BLaER1 treated with 17β-estradiol and CSF1 and Interleukin-3, amounts not matched to agents 10 nM and 100 nM (cell line): ENCODE data around the gene PROC.
A peak's percentile ranks its signal among the peaks of the same experiment; 100 is the strongest.

Source experiments
- H3K27ac ChIP-seq, 11 experiments: shearing (Covaris generic); formaldehyde crosslinking; 2 replicates each; pipeline ENCODE4 v1.8.1; 2022
- H3K27me3 ChIP-seq, 11 experiments: shearing (Covaris generic); formaldehyde crosslinking; 2 replicates each; pipeline ENCODE4 v1.8.1; 2022
- H3K36me3 ChIP-seq, 11 experiments: shearing (Covaris generic); formaldehyde crosslinking; 2 replicates each; pipeline ENCODE4 v1.8.1; 2022
- H3K4me1 ChIP-seq, 10 experiments: shearing (Covaris generic); formaldehyde crosslinking; 2 replicates each; pipeline ENCODE4 v1.8.1; 2022
- H3K4me2 ChIP-seq, 11 experiments: shearing (Covaris generic); formaldehyde crosslinking; 2 replicates each; pipeline ENCODE4 v1.8.1; 2022
- H3K4me3 ChIP-seq, 10 experiments: shearing (Covaris generic); formaldehyde crosslinking; 2 replicates each; pipeline ENCODE4 v1.8.1; 2022
- H3K9ac ChIP-seq, 11 experiments: shearing (Covaris generic); formaldehyde crosslinking; 2 replicates each; pipeline ENCODE4 v1.8.1; 2022
- H3K9me3 ChIP-seq, 11 experiments: shearing (Covaris generic); formaldehyde crosslinking; replicated peaks in 1 of 11; 2 replicates each; pipeline ENCODE4 v1.8.1; 2022
- H4K20me1 ChIP-seq, 11 experiments: shearing (Covaris generic); formaldehyde crosslinking; 2 replicates each; pipeline ENCODE4 v1.8.1; 2022
- Cebpa-rat ChIP-seq, 11 experiments: shearing (Covaris generic); IDR thresholded peaks; 2 replicates each; pipeline ENCODE4 v1.8.1; 2022

Gene PROC

DNA sequence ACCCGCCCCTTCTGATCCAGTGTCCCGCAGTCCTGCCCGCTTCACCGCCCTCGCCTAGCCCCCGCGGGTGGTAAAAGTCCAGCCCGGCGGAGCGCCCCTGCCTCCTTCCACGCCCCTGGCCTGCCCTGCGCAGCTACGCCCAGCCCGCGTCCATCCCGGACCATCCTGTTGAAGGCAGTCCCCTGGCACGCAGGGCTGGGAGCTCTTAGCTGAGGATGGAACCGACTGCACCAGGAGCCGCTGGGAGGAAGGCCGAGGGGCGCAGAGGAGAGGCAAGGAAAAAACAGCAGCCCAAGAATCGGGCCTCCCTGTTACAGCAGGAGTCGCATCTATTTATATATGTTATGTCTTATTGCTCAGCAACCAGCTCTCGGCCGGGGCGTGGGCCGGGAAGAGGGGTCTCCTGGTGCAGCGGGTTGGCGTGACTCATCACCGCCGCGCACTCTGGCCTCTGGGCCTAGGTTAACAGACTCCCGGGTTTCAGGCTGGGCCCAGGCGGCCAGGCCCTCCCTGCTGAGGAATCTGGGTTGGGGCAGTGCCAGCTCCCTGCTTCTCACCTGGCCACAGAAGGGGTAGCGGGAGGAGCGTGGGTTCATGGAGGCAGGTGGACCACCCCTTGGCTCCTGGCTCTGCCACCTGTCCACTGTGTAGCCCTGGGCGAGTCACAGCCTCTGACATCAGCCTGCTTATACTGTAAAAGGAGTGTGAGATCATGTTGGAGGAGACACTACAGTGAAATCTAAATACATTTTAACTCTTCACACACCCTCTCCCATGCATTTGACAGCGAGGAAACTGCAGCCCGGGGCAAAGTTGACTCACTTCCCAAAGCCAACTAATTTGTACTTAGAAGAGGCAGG lies 17.1 kb upstream of the PROC start:
- no peak for TF ChIP-seq Cebpa-rat (IDR thresholded peaks at IDR 0.05)
- H3K9me3 ChIP-seq: no peaks in the 10 kb centered on the region
- H3K36me3 ChIP-seq: no peaks in the 10 kb centered on the region
- no peak overlapping the region for H3K4me3 ChIP-seq
- peak overlapping the region in 4 of 11 experiments; percentile 26 to 57 (median 41); a peak in 4 of 22 replicates for H3K4me2 ChIP-seq
- no peaks in the 10 kb centered on the region for H3K27me3 ChIP-seq
- peaks cover 13 to 70% (median 40%) of the 10 kb centered on the region in 10 experiments for H3K4me1 ChIP-seq
- no peaks in the 10 kb centered on the region for H4K20me1 ChIP-seq
- no peak overlapping the region for H3K9ac ChIP-seq
- no peak overlapping the region for H3K27ac ChIP-seq

DNA sequence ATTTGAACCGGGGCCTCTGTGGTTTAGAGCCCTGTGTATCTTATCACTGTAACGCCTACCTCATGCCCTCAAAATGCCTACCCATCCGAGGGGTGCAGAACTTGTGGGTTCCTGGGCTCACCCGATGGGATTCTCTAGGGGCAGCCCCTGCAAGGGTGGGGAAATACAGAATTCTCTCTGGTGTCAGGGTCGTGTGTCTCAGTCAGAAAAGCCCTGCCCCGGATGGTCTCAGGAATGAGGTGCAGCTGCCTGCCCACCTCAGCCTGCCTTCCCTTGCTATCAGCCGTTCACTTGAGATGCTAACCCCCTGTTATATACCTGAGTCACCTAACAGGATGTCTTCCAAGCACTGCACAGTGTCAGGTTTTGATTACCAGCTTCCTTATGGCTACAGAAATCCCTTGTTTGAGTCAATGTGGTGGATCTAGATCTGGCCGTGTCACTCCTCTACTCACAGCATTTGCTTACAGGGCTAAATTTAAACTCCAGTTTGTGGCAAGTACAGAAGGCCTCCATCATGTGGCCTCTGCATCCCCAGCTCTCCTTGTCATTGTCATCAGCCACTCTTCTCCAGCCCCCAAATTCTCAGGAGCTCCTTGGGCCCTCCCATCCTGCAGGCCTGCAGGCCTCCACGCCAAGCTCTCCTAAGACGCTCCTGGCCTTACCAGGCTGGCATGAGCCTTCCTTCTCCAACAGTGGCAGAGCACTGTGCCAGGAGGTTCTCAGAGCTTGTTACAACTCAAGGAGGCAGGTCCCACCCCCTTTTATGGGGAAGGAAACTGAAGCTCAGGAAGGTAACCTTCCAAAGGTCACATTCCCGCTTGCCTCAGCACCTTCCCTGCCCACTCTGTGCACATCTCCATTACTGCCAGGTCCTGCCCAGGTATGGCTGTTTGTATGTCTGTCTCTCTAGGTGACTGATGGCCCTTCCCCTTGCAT lies 16.2 kb upstream of the PROC start:
- H3K27ac ChIP-seq: no peak overlapping the region
- H3K27me3 ChIP-seq: no peaks in the 10 kb centered on the region
- H4K20me1 ChIP-seq: no peaks in the 10 kb centered on the region
- H3K36me3 ChIP-seq: no peaks in the 10 kb centered on the region
- no peaks in the 10 kb centered on the region for H3K9me3 ChIP-seq
- H3K4me3 ChIP-seq: no peak overlapping the region
- TF ChIP-seq Cebpa-rat (IDR thresholded peaks at IDR 0.05): no peak
- peak overlapping the region in 5 of 11 experiments; percentile 26 to 57 (median 40); a peak in 8 of 22 replicates for H3K4me2 ChIP-seq
- H3K9ac ChIP-seq: no peak overlapping the region
- H3K4me1 ChIP-seq: peaks cover 13 to 78% (median 43%) of the 10 kb centered on the region in 10 experiments

DNA sequence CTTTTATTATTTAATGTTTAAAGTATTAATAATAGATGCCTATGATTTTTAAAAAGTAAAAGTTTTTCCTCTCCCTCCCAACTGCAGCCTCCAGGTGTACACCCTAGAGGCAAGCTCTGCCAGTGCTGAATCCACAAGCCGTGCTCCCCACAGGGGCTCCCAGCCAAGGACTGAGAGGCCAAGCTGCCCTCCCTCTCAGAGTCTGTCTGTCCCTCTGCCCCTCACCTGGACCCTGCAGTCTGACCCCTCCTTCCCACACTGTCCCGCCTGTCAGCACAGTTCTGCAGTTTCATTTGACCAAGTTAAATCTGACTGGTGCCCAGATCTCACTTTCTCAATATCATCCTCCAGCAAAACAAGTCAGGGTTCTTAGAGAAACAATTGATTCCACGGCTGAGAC lies 14.8 kb upstream of the PROC start:
- Histone ChIP-seq H4K20me1 (no peaks in the 10 kb centered on the region), H3K27ac (peak overlapping the region in 1 of 11 experiments; percentile 10; a peak in 1 of 22 replicates), H3K4me3 (no peak overlapping the region), H3K27me3 (no peaks in the 10 kb centered on the region), H3K9me3 (peaks cover 0 to 3% (median 0%) of the 10 kb centered on the region in 11 experiments; a peak in 2 of 22 replicates), H3K36me3 (no peaks in the 10 kb centered on the region), H3K9ac (no peak overlapping the region), H3K4me1 (peaks cover 24 to 78% (median 45%) of the 10 kb centered on the region in 10 experiments), H3K4me2 (peak overlapping the region in 3 of 11 experiments; percentile 5 to 84 (median 15); a peak in 4 of 22 replicates)
- TF ChIP-seq Cebpa-rat (IDR thresholded peaks at IDR 0.05): no peak

DNA sequence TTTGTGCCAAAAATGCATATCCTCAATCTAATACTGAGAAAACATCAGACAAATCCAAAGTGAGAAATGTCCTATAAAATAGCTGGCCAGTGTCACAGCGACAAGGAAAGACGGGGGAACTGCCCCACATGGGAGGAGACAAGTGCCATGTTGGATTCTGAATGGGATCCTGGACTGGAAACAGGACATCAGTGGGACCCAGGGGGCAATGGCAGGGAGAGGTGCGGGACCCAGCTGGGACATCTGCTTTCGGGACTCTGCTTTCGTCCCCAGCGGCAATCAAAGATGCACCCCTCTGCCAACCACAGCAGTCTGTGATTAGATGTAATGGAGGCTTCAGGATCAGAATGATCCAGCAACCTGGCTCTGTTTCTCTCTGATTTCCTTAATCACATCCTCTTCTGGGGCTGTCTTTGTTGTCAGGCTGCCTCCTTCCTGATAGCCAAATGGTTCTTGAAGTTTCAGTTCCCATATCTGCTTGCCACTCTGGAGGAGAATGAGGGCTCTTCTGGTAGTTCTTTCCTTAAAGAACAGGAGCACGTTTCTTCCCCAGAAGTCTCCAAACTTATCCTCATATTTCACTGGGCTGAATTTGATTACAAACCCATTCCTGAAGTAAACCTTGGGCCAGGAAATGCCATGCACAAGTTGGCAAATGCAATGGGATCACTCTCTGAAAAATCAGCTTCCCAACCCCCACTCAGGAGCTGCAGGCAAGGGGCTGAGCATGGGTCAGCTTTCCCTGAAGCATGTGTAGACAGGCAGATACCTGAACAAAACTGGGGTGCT lies 13.6 kb upstream of the PROC start:
- no peaks in the 10 kb centered on the region for H3K27me3 ChIP-seq
- H3K9me3 ChIP-seq: peaks cover 0 to 8% (median 0%) of the 10 kb centered on the region in 11 experiments; a peak in 2 of 22 replicates
- H3K9ac ChIP-seq: peak overlapping the region in 3 of 11 experiments; percentile 6 to 47 (median 8); a peak in 3 of 22 replicates
- no peak overlapping the region for H3K4me3 ChIP-seq
- peak overlapping the region; percentile 28 to 84 (median 68) for H3K4me2 ChIP-seq
- no peaks in the 10 kb centered on the region for H4K20me1 ChIP-seq
- peak overlapping the region in 7 of 11 experiments; percentile 34 to 81 (median 66); a peak in 14 of 22 replicates for H3K27ac ChIP-seq
- TF ChIP-seq Cebpa-rat (IDR thresholded peaks at IDR 0.05): no peak
- no peaks in the 10 kb centered on the region for H3K36me3 ChIP-seq
- peaks cover 26 to 80% (median 50%) of the 10 kb centered on the region in 10 experiments for H3K4me1 ChIP-seq

DNA sequence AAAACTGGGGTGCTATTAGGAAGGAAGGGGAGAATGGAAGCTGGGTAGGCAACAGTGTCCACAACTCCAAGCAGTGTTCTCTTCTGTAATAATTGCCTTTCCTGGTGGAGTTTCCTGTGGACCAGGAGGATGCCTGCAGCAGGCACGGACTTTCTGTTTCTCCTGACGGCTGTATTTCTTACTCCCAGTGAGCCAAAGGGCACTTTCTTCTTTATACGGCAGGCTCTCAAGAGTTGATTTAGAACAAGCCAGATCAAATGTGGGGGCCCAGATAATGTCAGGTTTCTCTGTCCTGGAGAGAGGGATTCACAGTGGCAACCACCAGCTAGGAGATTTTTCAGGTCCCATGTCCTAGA lies 13.0 kb upstream of the PROC start:
- Histone ChIP-seq H3K9me3 (peaks cover 0 to 8% (median 0%) of the 10 kb centered on the region in 11 experiments; a peak in 2 of 22 replicates), H3K27ac (peak overlapping the region in 7 of 11 experiments; percentile 34 to 81 (median 66); a peak in 13 of 22 replicates), H3K36me3 (no peaks in the 10 kb centered on the region), H3K27me3 (no peaks in the 10 kb centered on the region), H3K4me3 (no peak overlapping the region), H3K9ac (peak overlapping the region in 2 of 11 experiments; percentile 6 to 8; a peak in 3 of 22 replicates), H3K4me2 (peak overlapping the region; percentile 28 to 84 (median 68); a peak in 21 of 22 replicates), H3K4me1 (peaks cover 26 to 85% (median 50%) of the 10 kb centered on the region in 10 experiments), H4K20me1 (no peaks in the 10 kb centered on the region)
- TF ChIP-seq Cebpa-rat (IDR thresholded peaks at IDR 0.05): no peak

DNA sequence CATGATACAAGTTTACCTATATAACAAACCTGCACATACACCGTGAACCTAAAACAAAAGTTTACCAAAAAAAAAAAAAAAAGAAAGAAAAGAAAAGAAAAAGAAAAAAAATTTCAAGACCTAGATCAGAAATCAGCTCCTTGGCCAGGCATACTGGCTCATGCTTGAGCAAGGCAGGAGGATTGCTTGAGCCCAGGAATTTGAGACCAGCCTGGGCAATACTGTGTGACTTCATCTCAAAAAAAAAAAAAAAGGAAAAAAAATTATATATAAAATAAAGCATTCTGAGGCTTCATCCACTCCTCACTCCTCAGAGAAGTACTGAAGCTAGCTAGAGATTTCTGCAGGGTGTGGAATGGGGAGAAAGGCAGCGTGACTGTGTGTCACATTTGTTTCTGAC lies 11.8 kb upstream of the PROC start:
- Histone ChIP-seq H3K27ac (peak overlapping the region in 1 of 11 experiments; percentile 76; a peak in 1 of 22 replicates), H3K9me3 (peaks cover 0 to 8% (median 0%) of the 10 kb centered on the region in 11 experiments; a peak in 3 of 22 replicates), H3K4me3 (no peak overlapping the region), H3K4me2 (peak overlapping the region in 3 of 11 experiments; percentile 68 to 84 (median 78); a peak in 5 of 22 replicates), H4K20me1 (no peaks in the 10 kb centered on the region), H3K36me3 (no peaks in the 10 kb centered on the region), H3K27me3 (no peaks in the 10 kb centered on the region), H3K9ac (no peak overlapping the region), H3K4me1 (peaks cover 26 to 90% (median 57%) of the 10 kb centered on the region in 10 experiments)
- TF ChIP-seq Cebpa-rat (IDR thresholded peaks at IDR 0.05): no peak

DNA sequence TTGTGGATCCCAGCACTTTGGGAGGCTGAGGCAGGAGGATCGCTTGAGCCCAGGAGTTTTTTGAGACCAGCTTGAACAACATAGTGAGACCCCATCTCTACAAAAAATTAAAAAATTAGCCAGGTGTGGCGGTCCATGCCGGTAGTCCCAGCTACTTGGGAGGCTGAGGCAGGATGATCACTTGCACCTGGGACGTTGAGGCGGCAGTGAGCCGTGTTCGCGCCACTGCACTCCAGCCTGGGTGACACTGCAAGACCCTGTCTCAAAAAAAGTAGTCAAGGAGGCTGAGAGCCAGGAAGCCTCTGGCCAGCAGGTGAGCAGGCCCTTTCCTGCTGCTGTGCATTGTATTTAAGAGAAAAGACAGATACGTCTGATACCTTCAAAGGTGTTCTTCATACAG lies 11.1 kb upstream of the PROC start:
- no peaks in the 10 kb centered on the region for H4K20me1 ChIP-seq
- no peak overlapping the region for H3K4me3 ChIP-seq
- peak overlapping the region; percentile 46 to 84 (median 67); a peak in 21 of 22 replicates for H3K4me2 ChIP-seq
- H3K36me3 ChIP-seq: no peaks in the 10 kb centered on the region
- H3K4me1 ChIP-seq: peaks cover 26 to 90% (median 60%) of the 10 kb centered on the region in 10 experiments
- peak overlapping the region in 1 of 11 experiments; percentile 51; a peak in 2 of 22 replicates for H3K9ac ChIP-seq
- peak overlapping the region in 7 of 11 experiments; percentile 8 to 90 (median 71); a peak in 10 of 22 replicates for H3K27ac ChIP-seq
- TF ChIP-seq Cebpa-rat (IDR thresholded peaks at IDR 0.05): no peak
- peaks cover 0 to 13% (median under 1%) of the 10 kb centered on the region in 11 experiments; a peak in 7 of 22 replicates for H3K9me3 ChIP-seq
- H3K27me3 ChIP-seq: no peaks in the 10 kb centered on the region

DNA sequence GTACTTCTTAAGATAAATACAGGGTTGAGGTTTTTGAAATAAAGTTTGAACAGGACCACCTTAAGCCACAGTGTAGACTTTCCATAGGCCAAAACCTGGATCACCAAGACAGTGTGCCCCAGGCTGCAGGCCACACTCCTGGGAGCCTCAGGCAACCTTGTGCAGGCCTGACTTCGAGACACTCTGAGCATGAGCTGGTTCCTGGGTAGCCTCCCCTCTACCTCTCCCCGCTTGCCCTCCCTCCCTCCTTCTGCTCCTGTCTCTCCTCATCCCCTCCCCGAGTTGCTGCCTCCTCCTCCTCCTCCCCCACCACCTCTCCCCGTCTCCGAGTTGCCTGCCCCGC lies 10.6 kb upstream of the PROC start:
- Histone ChIP-seq H4K20me1 (no peaks in the 10 kb centered on the region), H3K9me3 (peaks cover 0 to 18% (median 4%) of the 10 kb centered on the region in 11 experiments; a peak in 11 of 22 replicates), H3K36me3 (no peaks in the 10 kb centered on the region), H3K4me3 (peak overlapping the region in 1 of 10 experiments; percentile 37; a peak in 3 of 20 replicates), H3K4me2 (peak overlapping the region; percentile 46 to 84 (median 67); a peak in 21 of 22 replicates), H3K27me3 (no peaks in the 10 kb centered on the region), H3K4me1 (peaks cover 26 to 89% (median 62%) of the 10 kb centered on the region in 10 experiments), H3K27ac (peak overlapping the region; percentile 8 to 90 (median 58); a peak in 17 of 22 replicates), H3K9ac (peak overlapping the region in 5 of 11 experiments; percentile 32 to 62 (median 47); a peak in 7 of 22 replicates)
- TF ChIP-seq Cebpa-rat (IDR thresholded peaks at IDR 0.05): no peak
